Inflammatory macrophage treated with lipopolysaccharide for 1 hour (primary cell): ENCODE results near the gene RAB8A.
"Not testable (repeated sequence)": the region's sequence is repeated elsewhere in the genome, so short reads cannot be mapped to it uniquely, and the experiment has no call there.

Experiments used
- DNase-seq, 2 donors: peaks; one replicate each; pipeline ENCODE4 v3.0.0-alpha.2; 2020 to 2022

The RAB8A gene

GRCh38 chr19:16143399-16144215 lies 31.9 kb downstream of the RAB8A start, which contains the start of gene HSH2D:
HSH2D (plus strand) TSS chr19:16143685; CDS start chr19:16148751, 5,066 bp downstream.
- DNase-seq = peak in 1 of 2 donors; percentile 10

GRCh38 chr19:16144216-16144581 lies 32.5 kb downstream of the RAB8A start:
- no peak for DNase-seq

GRCh38 chr19:16146112-16146511 lies 34.4 kb downstream of the RAB8A start:
- DNase-seq = no peak

GRCh38 chr19:16148443-16149229 lies 36.9 kb downstream of the RAB8A start:
- no peak for DNase-seq

GRCh38 chr19:16153582-16154336 lies 42.1 kb downstream of the RAB8A start:
- DNase-seq = peak in 1 of 2 donors; percentile 11

DNA sequence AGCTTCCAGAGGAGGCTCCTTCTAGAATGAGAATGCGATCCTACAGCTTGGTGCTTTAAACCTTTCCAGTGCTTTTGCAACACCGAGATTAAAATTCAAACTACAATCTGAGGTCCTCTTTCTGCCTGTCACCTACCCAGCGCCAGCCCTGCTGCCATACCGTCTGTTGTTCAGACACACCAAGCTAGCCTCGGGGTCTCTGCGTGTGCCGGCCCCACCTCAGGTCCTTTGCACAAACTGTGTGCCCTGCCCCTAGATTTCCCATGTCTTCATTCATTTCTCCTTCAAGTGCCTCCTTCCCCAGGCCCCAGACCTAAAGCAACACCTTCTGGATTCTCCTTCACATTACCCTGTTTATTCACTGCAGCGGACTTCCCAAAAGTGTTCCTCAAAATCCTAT lies 42.9 kb downstream of the RAB8A start:
- DNase-seq = no peak

GRCh38 chr19:16155128-16155527 lies 43.4 kb downstream of the RAB8A start:
- no peak for DNase-seq

GRCh38 chr19:16156904-16157303 lies 45.2 kb downstream of the RAB8A start:
- DNase-seq = no peak

- no peak for DNase-seq
These were observed 45.9 kb downstream of the RAB8A start for GRCh38 chr19:16157601-16158000.

DNA sequence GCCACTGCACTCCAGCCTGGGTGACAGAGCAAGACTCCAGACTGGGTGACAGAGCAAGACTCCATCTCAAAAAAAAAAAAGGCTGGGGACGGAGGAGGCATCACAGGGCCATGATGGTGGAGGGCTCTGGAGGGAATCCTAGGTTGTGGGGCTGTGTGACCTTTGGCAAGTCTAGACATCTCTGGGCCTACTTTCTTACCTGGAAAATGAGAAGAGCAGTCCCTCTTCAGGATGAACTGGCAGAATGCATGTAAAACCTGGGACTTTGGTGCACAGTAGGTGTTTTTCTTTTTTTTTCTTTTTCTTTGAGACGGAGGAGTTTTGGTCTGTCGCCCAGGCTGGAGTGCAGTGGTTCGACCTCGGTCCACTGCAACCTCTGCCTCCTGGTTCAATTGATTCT lies 48.0 kb downstream of the RAB8A start:
- no peak for DNase-seq

DNA sequence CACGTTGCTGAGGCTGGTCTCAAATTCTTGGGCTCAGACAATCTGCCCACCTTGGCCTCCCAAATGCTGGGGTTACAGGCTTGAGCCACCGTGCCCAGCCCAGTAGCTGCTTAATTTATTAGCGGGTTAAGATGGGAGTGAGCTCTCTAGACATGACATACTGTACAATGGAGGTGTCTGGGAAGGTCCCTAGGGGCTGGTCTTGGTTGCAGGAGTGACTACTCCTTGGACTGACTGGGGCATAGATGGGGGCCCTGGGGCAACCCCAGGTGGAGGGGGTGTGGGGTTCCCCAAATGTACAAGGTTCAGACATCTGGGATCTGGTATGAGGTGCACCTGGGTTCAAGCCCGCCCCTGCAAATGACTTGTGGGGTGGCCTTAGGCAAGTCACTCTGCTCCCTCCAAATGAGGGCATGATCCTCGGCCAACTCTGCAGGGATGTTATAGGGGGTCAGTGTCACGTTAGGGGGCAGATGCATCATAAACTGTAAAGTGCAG lies 48.8 kb downstream of the RAB8A start:
- DNase-seq = no peak

GRCh38 chr19:16160943-16161560 lies 49.4 kb downstream of the RAB8A start:
- DNase-seq = no peak

DNA sequence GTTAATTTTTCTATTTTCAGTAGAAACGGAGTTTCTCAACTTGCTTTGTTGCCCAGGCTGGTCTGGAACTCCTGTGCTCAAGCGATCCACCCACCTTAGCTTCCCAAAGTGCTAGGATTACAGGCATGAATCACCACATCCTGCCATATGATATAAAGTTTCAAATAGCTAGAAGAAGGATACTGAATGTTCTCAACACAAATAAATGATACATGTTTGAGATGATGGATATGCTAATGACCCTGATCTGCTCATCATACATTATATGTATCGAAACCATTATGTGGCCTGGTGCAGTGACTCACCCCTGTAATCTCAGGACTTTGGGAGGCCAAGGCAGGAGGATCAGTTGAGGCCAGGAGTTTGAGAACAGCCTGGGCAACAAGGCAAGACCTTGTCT lies 50.2 kb downstream of the RAB8A start:
- DNase-seq = peak in 1 of 2 donors; percentile 5

- no peak for DNase-seq
These were observed 52.7 kb downstream of the RAB8A start for GRCh38 chr19:16164222-16164890.

GRCh38 chr19:16166417-16166816 lies 54.7 kb downstream of the RAB8A start:
- DNase-seq = no peak

DNA sequence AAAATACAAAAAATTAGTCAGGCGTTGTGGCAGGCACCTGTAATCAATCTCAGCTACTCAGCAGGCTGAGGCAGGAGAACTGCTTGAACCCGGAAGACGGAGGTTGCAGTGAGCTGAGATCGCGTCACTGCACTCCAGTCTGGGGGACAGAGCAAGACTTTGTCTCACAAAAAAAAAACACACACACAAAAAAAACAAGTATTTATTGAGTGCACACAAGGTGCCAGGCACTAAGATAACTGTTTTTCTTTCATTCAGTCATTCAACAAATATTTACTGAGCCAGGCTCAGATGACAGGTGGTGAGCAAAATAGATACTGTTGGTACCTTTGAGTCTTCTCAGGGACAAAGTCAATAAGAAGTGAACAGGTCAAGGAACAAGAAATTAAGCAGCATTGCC lies 55.4 kb downstream of the RAB8A start:
- DNase-seq = no peak

DNA sequence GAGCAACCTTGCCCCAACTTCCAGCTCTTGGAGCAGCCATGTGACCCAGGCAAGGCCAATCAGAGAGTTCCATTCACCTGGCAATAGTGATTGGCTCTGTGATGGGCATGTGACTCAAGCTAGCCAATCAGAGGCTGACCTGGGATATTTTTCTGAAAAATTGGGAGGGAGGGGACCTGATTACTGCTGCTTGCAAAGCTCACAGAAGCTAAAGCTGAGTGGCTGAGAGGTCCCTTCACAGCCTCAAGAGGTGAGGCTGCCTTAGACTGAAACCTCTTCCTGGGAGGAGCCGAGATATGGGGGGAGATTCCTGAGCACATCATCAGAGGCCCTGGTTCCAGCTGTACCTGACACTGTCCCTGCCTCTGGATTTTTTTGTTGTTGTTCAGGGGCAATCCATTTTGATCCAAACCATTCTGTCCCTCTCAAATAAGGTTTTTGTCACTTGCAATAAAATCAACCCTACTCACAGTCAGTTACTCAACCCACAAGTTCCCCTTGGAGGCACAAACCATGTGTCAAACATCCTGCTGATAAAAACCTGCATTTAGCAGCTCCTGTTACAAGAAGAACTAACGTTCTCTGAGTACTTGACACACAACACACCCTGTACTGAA lies 56.9 kb downstream of the RAB8A start:
- DNase-seq = peak; percentile 61 to 66

- DNase-seq = no peak
These were observed 58.4 kb downstream of the RAB8A start for GRCh38 chr19:16170134-16170533.

DNA sequence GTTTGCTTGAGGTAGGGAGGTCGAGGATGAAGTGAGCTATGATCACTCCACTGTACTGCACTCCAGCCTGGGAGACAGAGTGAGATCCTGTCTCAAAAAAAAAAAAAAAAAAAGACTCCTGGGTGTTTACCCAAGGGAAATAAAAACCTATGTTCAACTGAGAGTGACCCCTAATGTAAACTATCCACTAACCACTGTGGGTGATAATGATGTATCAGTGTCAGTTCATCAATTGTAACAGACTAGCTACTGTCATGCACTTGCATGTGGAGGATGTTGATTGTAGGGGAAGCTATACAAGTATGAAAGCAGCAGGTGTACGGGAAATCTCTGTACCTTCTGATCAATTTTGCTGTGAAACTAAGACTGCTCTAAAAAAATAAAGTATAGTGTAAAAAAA lies 64.3 kb downstream of the RAB8A start:
- DNase-seq = no peak

DNA sequence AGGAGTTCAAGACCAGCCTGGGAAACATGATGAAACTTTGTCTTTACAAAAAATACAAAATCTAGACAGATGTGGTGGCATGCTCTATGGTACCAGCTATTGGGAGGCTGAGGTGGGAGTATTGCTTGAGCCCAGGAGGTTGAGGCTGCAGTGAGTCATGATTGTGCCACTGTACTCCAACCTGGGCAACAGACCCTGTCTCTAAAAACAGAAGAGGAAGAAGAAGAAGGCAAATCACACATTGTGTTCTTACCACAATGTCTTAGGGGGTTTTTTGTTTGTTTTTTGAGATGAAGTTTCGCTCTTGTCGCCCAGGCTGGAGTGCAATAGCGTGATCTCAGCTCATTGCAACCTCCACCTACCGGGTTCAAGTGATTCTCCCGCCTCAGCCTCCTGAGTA lies 67.2 kb downstream of the RAB8A start:
- not testable (repeated sequence) for DNase-seq

GRCh38 chr19:16180611-16181010 lies 68.9 kb downstream of the RAB8A start:
- DNase-seq = no peak
